ENCODE measurements around the gene F2R.

DNA sequence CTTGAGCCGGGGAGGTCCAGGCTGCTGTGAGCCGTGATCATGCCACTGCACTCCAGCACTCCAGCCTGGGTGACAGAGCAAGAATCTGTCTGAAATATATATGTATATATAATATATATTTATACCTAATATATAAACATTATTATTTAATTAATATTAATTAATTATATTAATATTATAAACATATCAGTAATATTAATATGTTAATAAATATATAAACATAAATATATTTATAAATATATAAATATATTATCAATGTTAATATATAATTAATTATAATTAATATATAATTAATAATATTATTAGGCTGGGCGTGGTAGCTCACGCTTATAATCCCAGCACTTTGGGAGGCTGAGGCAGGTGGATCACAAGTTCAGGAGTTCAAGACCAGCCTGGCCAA, 41.1 kb downstream of the F2R start:
- TF ChIP-seq, protein P1, sequence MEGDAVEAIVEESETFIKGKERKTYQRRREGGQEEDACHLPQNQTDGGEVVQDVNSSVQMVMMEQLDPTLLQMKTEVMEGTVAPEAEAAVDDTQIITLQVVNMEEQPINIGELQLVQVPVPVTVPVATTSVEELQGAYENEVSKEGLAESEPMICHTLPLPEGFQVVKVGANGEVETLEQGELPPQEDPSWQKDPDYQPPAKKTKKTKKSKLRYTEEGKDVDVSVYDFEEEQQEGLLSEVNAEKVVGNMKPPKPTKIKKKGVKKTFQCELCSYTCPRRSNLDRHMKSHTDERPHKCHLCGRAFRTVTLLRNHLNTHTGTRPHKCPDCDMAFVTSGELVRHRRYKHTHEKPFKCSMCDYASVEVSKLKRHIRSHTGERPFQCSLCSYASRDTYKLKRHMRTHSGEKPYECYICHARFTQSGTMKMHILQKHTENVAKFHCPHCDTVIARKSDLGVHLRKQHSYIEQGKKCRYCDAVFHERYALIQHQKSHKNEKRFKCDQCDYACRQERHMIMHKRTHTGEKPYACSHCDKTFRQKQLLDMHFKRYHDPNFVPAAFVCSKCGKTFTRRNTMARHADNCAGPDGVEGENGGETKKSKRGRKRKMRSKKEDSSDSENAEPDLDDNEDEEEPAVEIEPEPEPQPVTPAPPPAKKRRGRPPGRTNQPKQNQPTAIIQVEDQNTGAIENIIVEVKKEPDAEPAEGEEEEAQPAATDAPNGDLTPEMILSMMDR (IDR thresholded peaks at IDR 0.05 in 8 of 11, conservative IDR thresholded peaks at IDR 0.05 in 3 of 11): no peak
- TF ChIP-seq POLR2A (IDR thresholded peaks at IDR 0.05): no peak
- TF ChIP-seq POLR2AphosphoS5 (IDR thresholded peaks at IDR 0.05): no peak
